GM12891 (cell line): ENCODE results near the gene RAI2.

Source experiments
- POLR2A ChIP-seq: IDR thresholded peaks from 2 replicates; pipeline ENCODE4 v1.6.1; 2011; ENCODE audit warnings: low read depth, low read length, control low read depth
- TAF1 ChIP-seq: IDR thresholded peaks from 2 replicates; pipeline ENCODE4 v1.6.1; 2011; ENCODE audit warnings: low read depth, low read length, control low read depth

DNA sequence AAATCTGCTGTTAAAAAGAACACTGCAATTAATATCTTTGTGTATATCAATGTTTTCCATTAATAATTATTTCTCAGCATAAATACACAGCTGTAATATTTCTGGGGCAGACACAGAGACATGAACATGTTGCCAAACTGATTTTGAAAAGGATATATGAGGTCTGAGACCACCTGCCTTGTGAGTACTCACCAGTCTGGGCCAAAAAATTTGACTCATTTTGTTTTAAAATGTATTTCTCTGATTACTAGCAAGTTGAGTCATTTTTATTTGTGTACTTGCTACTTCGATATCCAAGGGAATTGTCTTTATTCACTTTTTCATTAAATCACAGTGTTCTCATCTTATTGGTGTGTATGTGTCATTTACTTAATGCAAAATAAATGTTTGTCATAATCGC is 8.5 kb upstream of the RAI2 start:
- TF ChIP-seq POLR2A (no peak), TAF1 (no peak)
